Fibroblast of lung (primary cell): ENCODE measurements around the gene NEFH.

Experiments used
- CTCF ChIP-seq, 2 donors: IDR thresholded peaks in 1 of 2; conservative IDR thresholded peaks in 1 of 2; 1 replicate in 1 of 2; 2 replicates in 1 of 2; pipeline ENCODE4 v1.5.1; 2011 to 2012; ENCODE audit warnings: low read length in 2 of 2, control low read depth in 1 of 2, inconsistent platforms in 1 of 2, low read depth in 1 of 2, mild to moderate bottlenecking in 1 of 2
- EZH2 ChIP-seq: IDR thresholded peaks from 2 replicates; pipeline ENCODE4 v1.5.1; 2012; ENCODE audit warnings: low read length, control low read depth, mild to moderate bottlenecking; ENCODE audit errors: missing control alignments

DNA sequence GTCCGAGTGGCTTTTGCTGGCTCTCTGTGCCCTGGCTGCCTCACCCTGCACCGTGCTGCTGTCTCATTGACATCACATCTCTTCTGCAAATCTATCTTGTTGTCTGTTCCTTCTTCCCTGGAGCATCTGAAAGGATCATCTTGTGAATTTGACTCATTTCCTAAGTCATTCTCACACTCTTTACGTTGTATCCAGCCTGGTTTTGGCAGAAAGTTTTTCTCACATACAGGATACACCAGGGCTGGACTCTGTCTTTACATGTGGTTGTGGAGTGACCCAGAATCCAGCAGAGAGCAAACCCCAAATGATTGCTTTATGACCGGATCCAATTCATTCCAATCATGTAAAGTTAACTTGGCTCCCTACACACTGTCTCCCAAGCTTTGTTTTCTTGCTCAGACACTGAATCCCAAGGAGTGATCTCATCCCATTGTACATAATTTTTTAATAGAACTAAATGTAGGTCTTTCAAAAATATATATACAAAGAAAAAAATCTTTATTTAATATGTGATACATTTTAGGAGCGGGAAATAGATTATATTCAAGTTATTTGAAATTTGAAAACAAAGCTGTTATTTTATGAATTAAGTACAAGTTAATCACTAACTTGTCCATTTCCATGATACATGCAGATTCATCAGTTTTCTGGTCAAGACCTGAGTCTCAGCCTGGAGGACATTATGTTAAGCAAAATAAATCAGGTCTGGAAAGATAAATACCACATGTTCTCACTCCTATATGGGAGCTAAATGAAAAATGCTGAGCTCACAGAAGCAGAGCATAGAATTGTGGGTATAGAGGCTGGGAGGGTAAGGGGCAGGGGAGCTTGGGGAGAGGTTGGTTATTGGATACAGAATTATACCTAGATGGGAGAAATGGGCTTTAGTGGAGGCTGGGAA is 44.5 kb upstream of the NEFH start:
- no peak for TF ChIP-seq CTCF (conservative IDR thresholded peaks at IDR 0.05 in 1 of 2, IDR thresholded peaks at IDR 0.05 in 1 of 2; ENCODE audit: low read depth in 1 of 2, low read length in 2 of 2)
- TF ChIP-seq EZH2: no peak
